Thyroid gland (tissue), 4 donors: Measurements from ENCODE around the gene ABCC3. TPM values are rescaled to one million over a fixed set of nuclear protein-coding genes. Genes with fewer than 3 reads are reported as not detected.

Experiments used
- DNase-seq, 2 donors: peaks; one replicate each; pipeline ENCODE4 v3.0.0-alpha.2; 2019
- H3K27ac ChIP-seq, 3 donors: fragments of 200-600 bp; sonication (generic); 1 replicate in 2 of 3; 2 replicates in 1 of 3; pipeline ENCODE4 v1.5.1; 2016 to 2019; ENCODE audit warnings: mild to moderate bottlenecking in 1 of 3, moderate library complexity in 1 of 3
- H3K27me3 ChIP-seq: fragments of 200-600 bp; sonication (generic); one replicate; pipeline ENCODE4 v1.5.1; 2019
- H3K36me3 ChIP-seq, 2 donors: fragments of 200-600 bp; sonication (generic); one replicate each; pipeline ENCODE4 v1.5.1; 2016 to 2019
- H3K4me1 ChIP-seq, 2 donors: fragments of 200-600 bp; sonication (generic); one replicate each; pipeline ENCODE4 v1.5.1; 2017 to 2019
- H3K4me3 ChIP-seq, 3 donors: fragments of 200-600 bp; sonication (generic); replicated peaks in 1 of 3; 1 replicate in 2 of 3; 2 replicates in 1 of 3; pipeline ENCODE4 v1.5.1; 2016; ENCODE audit warnings: mild to moderate bottlenecking in 1 of 3
- H3K9me3 ChIP-seq: fragments of 200-600 bp; sonication (generic); one replicate; pipeline ENCODE4 v1.5.1; 2017
- CTCF ChIP-seq, 6 experiments: fragments of 200-600 bp in 3 of 6; fragments of 450-650 bp in 3 of 6; sonication (generic) in 3 of 6; IDR thresholded peaks; one replicate each; pipeline ENCODE4 v1.5.1; 2016 to 2019; ENCODE audit warnings: antibody characterized with exemption in 6 of 6, mild to moderate bottlenecking in 2 of 6, inconsistent platforms in 1 of 6, moderate library complexity in 1 of 6
- POLR2A ChIP-seq, 2 donors: fragments of 450-650 bp; IDR thresholded peaks; one replicate each; pipeline ENCODE4 v1.6.1; 2017; ENCODE audit warnings: antibody characterized with exemption in 2 of 2, mild to moderate bottlenecking in 2 of 2, moderate library complexity in 1 of 2
- WGBS, 2 donors: methylation state at CpG; one replicate each; pipeline ENCODE4 v1.1.5; 2017; 5-methylcytosine and 5-hydroxymethylcytosine counted together
- intact Hi-C: fragments of 100-400 bp; cut with DNase I; formaldehyde crosslinking; loops from one replicate; pipeline ENCODE4 v1.15.1; 2023
- total RNA-seq, 4 donors: library from RNA; depleted of rRNA; stranded (reverse); fragments of >200 nt; gene quantifications; one replicate each; pipeline ENCODE4 v1.2.3, GENCODE V29; 2016

ABCC3 gene
- total RNA-seq, 4 donors from 2014 or later, result 51.0 to 189 (median 131) TPM

GRCh38 chr17:50598487-50598886, 36.2 kb upstream of the ABCC3 start:
- intact Hi-C loops, result no loop called here
- Histone ChIP-seq H3K4me1 (peaks cover 2 to 6% of the 10 kb centered on the region in 2 donors), H3K4me3 (no peak overlapping the region), H3K36me3 (no peaks in the 10 kb centered on the region), H3K27me3 (no peaks in the 10 kb centered on the region), H3K27ac (no peak overlapping the region), H3K9me3 (no peaks in the 10 kb centered on the region)
- 91 to 92% methylated on average over 5 of the region's 5 CpGs for WGBS, 2 donors
- TF ChIP-seq CTCF (IDR thresholded peaks at IDR 0.05), result no peak
- no peak for TF ChIP-seq POLR2A (IDR thresholded peaks at IDR 0.05)
- DNase-seq, result no peak

GRCh38 chr17:50599606-50600005, 35.1 kb upstream of the ABCC3 start:
- Histone ChIP-seq H3K9me3 (no peaks in the 10 kb centered on the region), H3K27ac (no peak overlapping the region), H3K4me1 (peaks cover 4 to 7% of the 10 kb centered on the region in 2 donors), H3K36me3 (no peaks in the 10 kb centered on the region), H3K4me3 (no peak overlapping the region), H3K27me3 (no peaks in the 10 kb centered on the region)
- DNase-seq, result no peak
- TF ChIP-seq CTCF (IDR thresholded peaks at IDR 0.05) (no peak), POLR2A (IDR thresholded peaks at IDR 0.05) (no peak)
- intact Hi-C loops, result no loop called here
- 88 to 98% methylated on average over 6 to 11 of the region's 15 CpGs for WGBS, 2 donors

DNA sequence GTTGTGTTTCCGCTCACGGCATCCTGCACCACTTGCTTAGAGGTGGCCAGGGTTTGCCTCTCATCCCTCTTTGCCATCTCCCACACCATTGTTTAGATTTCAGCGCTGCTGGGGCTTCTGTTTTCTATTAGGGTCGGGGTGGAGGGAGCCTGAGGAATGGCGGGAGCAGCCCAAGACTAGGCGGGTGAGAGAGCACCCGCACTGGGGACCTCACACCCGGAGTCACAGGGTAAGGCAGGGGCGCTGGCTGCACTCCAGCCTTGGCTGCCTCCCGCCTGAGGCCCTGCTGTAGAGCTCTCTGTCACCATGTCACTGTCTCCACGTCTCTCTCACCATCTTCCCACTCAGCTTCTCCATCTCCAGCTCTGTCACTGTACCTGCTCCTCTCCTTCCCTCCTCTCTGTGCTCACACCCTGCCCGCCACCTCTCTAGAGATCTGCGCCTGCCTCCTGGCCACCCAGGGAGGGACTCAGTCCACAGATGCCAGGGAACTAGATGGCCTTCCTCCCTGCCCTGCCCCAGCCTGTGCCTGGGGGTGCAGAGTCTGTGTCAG, 32.8 kb upstream of the ABCC3 start:
- Histone ChIP-seq H3K27me3 (no peaks in the 10 kb centered on the region), H3K4me3 (no peak overlapping the region), H3K9me3 (no peaks in the 10 kb centered on the region), H3K27ac (no peak overlapping the region), H3K36me3 (no peaks in the 10 kb centered on the region), H3K4me1 (peaks cover 7 to 16% of the 10 kb centered on the region in 2 donors)
- intact Hi-C loops, result no loop called here
- TF ChIP-seq POLR2A (IDR thresholded peaks at IDR 0.05) (no peak), CTCF (IDR thresholded peaks at IDR 0.05) (no peak)
- WGBS, 2 donors, result 75 to 84% methylated on average over 13 of the region's 13 CpGs
- no peak for DNase-seq

- intact Hi-C loops, result no loop called here
- TF ChIP-seq POLR2A (IDR thresholded peaks at IDR 0.05), result no peak
- no peak for TF ChIP-seq CTCF (IDR thresholded peaks at IDR 0.05)
- H3K4me1 ChIP-seq, result peaks cover 7 to 16% of the 10 kb centered on the region in 2 donors
Measured at GRCh38 chr17:50602836-50603235, 31.8 kb upstream of the ABCC3 start.

GRCh38 chr17:50603340-50603739, 31.3 kb upstream of the ABCC3 start:
- H3K27ac ChIP-seq, result no peak overlapping the region
- no peak for DNase-seq
- no peaks in the 10 kb centered on the region for H3K36me3 ChIP-seq
- H3K9me3 ChIP-seq, result no peaks in the 10 kb centered on the region
- no peak overlapping the region for H3K4me3 ChIP-seq
- intact Hi-C loops, result no loop called here
- no peak for TF ChIP-seq POLR2A (IDR thresholded peaks at IDR 0.05)
- no peak for TF ChIP-seq CTCF (IDR thresholded peaks at IDR 0.05)
- peaks cover 7 to 16% of the 10 kb centered on the region in 2 donors for H3K4me1 ChIP-seq
- 75 to 77% methylated on average over 9 of the region's 9 CpGs for WGBS, 2 donors
- no peaks in the 10 kb centered on the region for H3K27me3 ChIP-seq

More at GRCh38 chr17:50602836-50603235, 31.8 kb upstream of the ABCC3 start:
- Histone ChIP-seq H3K9me3 (no peaks in the 10 kb centered on the region), H3K27me3 (no peaks in the 10 kb centered on the region), H3K4me3 (no peak overlapping the region), H3K36me3 (no peaks in the 10 kb centered on the region), H3K27ac (no peak overlapping the region)
- WGBS, 2 donors, result 92 to 95% methylated on average over 11 to 18 of the region's 18 CpGs
- DNase-seq, result no peak
